ENCODE data around the gene TTC29. TPM values are rescaled to one million over a fixed set of nuclear protein-coding genes. Genes with fewer than 3 reads are reported as not detected.
"Not testable (repeated sequence)": the region's sequence is repeated elsewhere in the genome, so short reads cannot be mapped to it uniquely, and the experiment has no call there.

TTC29 gene
- total RNA-seq, 2 experiments from 2014 or later = not detected

- H3K27me3 Mint-ChIP-seq (ENCODE audit: low read depth) = peaks cover 6% of the 10 kb centered on the region
- H3K4me3 Mint-ChIP-seq = no peak overlapping the region
- intact Hi-C loops (cut with micrococcal nuclease) = no loop called here
- H3K4me1 Mint-ChIP-seq (ENCODE audit: low read depth) = no peaks in the 10 kb centered on the region
- H3K27ac Mint-ChIP-seq = no peak overlapping the region
- DNase-seq = no peak
- H3K36me3 Mint-ChIP-seq (ENCODE audit: low read depth) = no peaks in the 10 kb centered on the region
- no peaks in the 10 kb centered on the region for H3K9me3 Mint-ChIP-seq
- CTCF ChIA-PET = no interaction called here
Observed at GRCh38 chr4:146846882-146847281, 98.8 kb downstream of the TTC29 start.

DNA sequence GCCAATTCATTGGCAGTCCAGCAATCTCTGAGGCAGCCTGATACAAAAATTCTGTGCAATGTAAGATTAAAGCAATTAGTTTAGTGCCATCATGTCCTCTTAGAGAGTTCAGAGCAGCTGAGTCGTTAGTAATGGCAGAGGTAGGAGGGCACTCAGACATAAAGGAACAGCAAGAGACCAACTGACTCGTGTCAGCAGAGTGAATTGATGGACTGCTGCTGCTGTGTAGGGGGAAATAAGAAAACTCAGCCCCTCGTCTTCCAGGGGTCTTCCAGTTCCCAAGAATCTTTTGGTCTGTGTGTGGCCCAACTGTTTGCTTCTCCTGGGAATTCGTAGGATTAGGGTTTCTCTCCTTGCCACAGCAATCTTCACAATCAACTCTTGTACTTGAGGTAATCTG, 100.9 kb downstream of the TTC29 start:
- intact Hi-C loops (cut with micrococcal nuclease) = no loop called here
- CTCF ChIA-PET = no interaction called here
- Mint-ChIP-seq H3K27ac (no peak overlapping the region), H3K4me1 (ENCODE audit: low read depth) (no peaks in the 10 kb centered on the region), H3K27me3 (ENCODE audit: low read depth) (peaks cover 6% of the 10 kb centered on the region), H3K4me3 (no peak overlapping the region), H3K36me3 (ENCODE audit: low read depth) (no peaks in the 10 kb centered on the region), H3K9me3 (no peaks in the 10 kb centered on the region)
- DNase-seq = no peak

GRCh38 chr4:146842876-146843275, 102.8 kb downstream of the TTC29 start:
- intact Hi-C loops (cut with micrococcal nuclease) = no loop called here
- DNase-seq = no peak
- H3K4me1 Mint-ChIP-seq (ENCODE audit: low read depth) = no peaks in the 10 kb centered on the region
- peaks cover 6% of the 10 kb centered on the region for H3K27me3 Mint-ChIP-seq (ENCODE audit: low read depth)
- H3K27ac Mint-ChIP-seq = no peak overlapping the region
- no peak overlapping the region for H3K4me3 Mint-ChIP-seq
- H3K36me3 Mint-ChIP-seq (ENCODE audit: low read depth) = no peaks in the 10 kb centered on the region
- no peaks in the 10 kb centered on the region for H3K9me3 Mint-ChIP-seq
- CTCF ChIA-PET = no interaction called here

DNA sequence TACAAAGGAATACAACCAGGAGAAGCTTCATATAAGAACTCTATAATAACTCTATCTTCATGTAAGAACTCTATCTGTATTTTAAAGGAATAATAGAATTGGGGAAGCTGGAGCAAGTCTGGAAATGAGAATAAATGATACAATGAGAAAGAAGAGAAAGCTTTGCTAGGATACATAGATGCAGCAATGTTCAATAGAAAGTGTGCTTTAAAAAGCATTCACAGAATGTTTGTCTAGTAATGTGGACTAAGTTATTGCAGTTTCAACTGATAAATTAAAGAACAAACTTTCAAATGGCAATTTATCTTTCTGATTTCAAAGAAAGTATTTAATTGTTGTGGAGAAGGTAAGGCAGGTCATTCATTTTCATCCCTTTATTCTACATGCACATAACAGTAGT, 104.9 kb downstream of the TTC29 start:
- Mint-ChIP-seq H3K9me3 (no peaks in the 10 kb centered on the region), H3K36me3 (ENCODE audit: low read depth) (no peaks in the 10 kb centered on the region), H3K4me3 (no peak overlapping the region), H3K4me1 (ENCODE audit: low read depth) (no peaks in the 10 kb centered on the region), H3K27ac (no peak overlapping the region), H3K27me3 (ENCODE audit: low read depth) (peaks cover 5% of the 10 kb centered on the region)
- CTCF ChIA-PET = no interaction called here
- intact Hi-C loops (cut with micrococcal nuclease) = no loop called here
- DNase-seq = no peak

DNA sequence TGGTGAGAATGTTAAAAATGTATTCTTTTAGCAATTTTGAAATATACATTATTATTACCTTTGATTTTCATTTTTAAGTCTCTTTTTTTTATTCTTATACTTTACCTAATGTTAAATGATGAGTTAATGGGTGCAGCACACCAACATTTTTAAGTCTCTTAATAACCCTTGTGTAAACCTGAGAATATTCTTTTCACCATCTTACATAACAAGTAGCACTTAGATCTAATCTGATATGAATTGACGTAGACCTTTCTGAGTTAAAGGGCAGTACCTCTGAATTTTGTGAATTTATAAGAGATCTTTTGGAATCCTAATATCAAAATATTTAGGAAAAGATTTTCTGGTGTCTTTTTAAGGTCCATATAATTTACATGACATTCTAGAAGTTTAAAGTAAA, 110.6 kb downstream of the TTC29 start:
- Mint-ChIP-seq H3K36me3 (ENCODE audit: low read depth) (no peaks in the 10 kb centered on the region), H3K27me3 (ENCODE audit: low read depth) (peaks cover 3% of the 10 kb centered on the region), H3K4me1 (ENCODE audit: low read depth) (no peaks in the 10 kb centered on the region), H3K4me3 (no peak overlapping the region), H3K9me3 (no peaks in the 10 kb centered on the region), H3K27ac (no peak overlapping the region)
- DNase-seq = no peak
- CTCF ChIA-PET = no interaction called here
- intact Hi-C loops (cut with micrococcal nuclease) = no loop called here

DNA sequence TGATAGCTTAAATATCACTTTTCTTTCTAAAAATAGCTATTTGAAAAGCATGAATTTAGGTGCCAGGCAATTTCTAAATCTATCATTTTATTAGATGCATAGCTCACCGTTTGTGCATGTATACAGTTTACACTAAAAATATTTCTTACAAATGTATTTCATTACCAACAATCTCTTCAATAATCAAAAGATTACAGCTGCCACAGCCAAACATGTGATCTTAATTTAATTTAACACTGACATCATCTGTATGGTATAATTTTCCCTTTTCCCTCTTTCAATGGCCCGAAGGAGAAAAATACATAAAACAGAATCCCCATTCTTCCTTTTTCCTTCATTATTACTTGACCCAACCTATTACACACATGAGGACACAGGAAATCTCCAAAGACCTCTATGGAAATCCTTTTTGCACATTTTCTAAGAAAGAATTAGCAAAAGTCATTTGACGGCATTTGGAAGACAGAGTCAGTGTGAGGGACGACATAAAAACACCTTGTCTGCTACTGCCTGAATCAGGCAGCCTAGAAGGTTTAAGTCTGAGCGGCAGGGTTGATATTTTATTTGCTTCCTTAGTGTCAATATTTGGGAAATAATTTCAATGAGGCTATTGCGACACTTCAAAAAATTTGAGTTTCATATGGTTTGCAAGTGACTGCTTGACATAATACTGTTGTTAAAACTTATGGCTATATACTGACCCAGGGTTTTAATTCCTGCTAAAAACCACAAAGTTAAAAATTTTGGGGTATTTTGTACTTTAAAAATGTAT, 111.2 kb downstream of the TTC29 start:
- no peak overlapping the region for H3K27ac Mint-ChIP-seq
- H3K36me3 Mint-ChIP-seq (ENCODE audit: low read depth) = no peaks in the 10 kb centered on the region
- H3K27me3 Mint-ChIP-seq (ENCODE audit: low read depth) = peaks cover 3% of the 10 kb centered on the region
- CTCF ChIA-PET = no interaction called here
- no peak for DNase-seq
- no peaks in the 10 kb centered on the region for H3K9me3 Mint-ChIP-seq
- no peak overlapping the region for H3K4me3 Mint-ChIP-seq
- intact Hi-C loops (cut with micrococcal nuclease) = no loop called here
- H3K4me1 Mint-ChIP-seq (ENCODE audit: low read depth) = no peaks in the 10 kb centered on the region

GRCh38 chr4:146833530-146833929, 112.1 kb downstream of the TTC29 start:
- no peaks in the 10 kb centered on the region for H3K9me3 Mint-ChIP-seq
- intact Hi-C loops (cut with micrococcal nuclease) = no loop called here
- H3K36me3 Mint-ChIP-seq (ENCODE audit: low read depth) = no peaks in the 10 kb centered on the region
- H3K4me3 Mint-ChIP-seq = no peak overlapping the region
- no peak for DNase-seq
- CTCF ChIA-PET = no interaction called here
- H3K4me1 Mint-ChIP-seq (ENCODE audit: low read depth) = no peaks in the 10 kb centered on the region
- H3K27ac Mint-ChIP-seq = no peak overlapping the region
- H3K27me3 Mint-ChIP-seq (ENCODE audit: low read depth) = peaks cover 3% of the 10 kb centered on the region

GRCh38 chr4:146822980-146823379, 122.7 kb downstream of the TTC29 start:
- H3K4me1 Mint-ChIP-seq (ENCODE audit: low read depth); H3K36me3 Mint-ChIP-seq (ENCODE audit: low read depth); H3K27me3 Mint-ChIP-seq (ENCODE audit: low read depth); H3K9me3 Mint-ChIP-seq; CTCF ChIA-PET; DNase-seq; intact Hi-C loops (cut with micrococcal nuclease); H3K27ac Mint-ChIP-seq; H3K4me3 Mint-ChIP-seq: not testable (repeated sequence)

- CTCF ChIA-PET = no interaction called here
- intact Hi-C loops (cut with micrococcal nuclease) = no loop called here
- no peak for DNase-seq
- Mint-ChIP-seq H3K27me3 (ENCODE audit: low read depth) (peaks cover 7% of the 10 kb centered on the region), H3K9me3 (peaks cover 3% of the 10 kb centered on the region), H3K4me3 (no peak overlapping the region), H3K36me3 (ENCODE audit: low read depth) (no peaks in the 10 kb centered on the region), H3K4me1 (ENCODE audit: low read depth) (no peaks in the 10 kb centered on the region), H3K27ac (no peak overlapping the region)
Observed at GRCh38 chr4:146814750-146815149, 130.9 kb downstream of the TTC29 start.

- H3K36me3 Mint-ChIP-seq (ENCODE audit: low read depth) = no peaks in the 10 kb centered on the region
- intact Hi-C loops (cut with micrococcal nuclease) = loop anchor here (10.0 kb wide), 1 partner anchor 451 kb away; no protein-coding TSS in a partner anchor
- H3K4me3 Mint-ChIP-seq = no peak overlapping the region
- CTCF ChIA-PET = interaction anchor here (0.7 kb wide), 2 partner anchors 31 to 127 kb away, joined by 3 read pairs; no protein-coding TSS in a partner anchor
- H3K27ac Mint-ChIP-seq = no peak overlapping the region
- H3K27me3 Mint-ChIP-seq (ENCODE audit: low read depth) = peaks cover 3% of the 10 kb centered on the region
- no peaks in the 10 kb centered on the region for H3K9me3 Mint-ChIP-seq
- no peaks in the 10 kb centered on the region for H3K4me1 Mint-ChIP-seq (ENCODE audit: low read depth)
- DNase-seq = no peak
Observed at GRCh38 chr4:146795711-146796110, 150.0 kb downstream of the TTC29 start.

DNA sequence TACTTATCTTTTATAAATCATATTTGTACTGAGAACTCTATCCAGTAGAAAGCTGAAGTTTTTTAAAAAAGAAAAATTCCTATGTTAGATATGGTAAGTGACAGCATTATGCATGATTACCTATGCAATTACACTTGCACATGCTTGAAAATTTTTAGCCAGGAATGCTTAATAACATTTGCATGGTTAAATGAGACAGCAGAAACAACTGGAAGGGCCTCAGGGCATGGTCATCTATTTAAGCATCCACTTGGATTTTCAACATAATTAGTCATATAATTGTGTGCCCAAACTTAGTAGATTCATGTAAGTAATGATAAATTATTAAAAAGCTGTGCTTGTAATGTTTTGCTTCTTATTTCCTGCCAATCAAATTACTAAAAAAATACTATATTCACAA, 151.9 kb downstream of the TTC29 start:
- no peak overlapping the region for H3K27ac Mint-ChIP-seq
- H3K4me3 Mint-ChIP-seq = no peak overlapping the region
- CTCF ChIA-PET = no interaction called here
- H3K4me1 Mint-ChIP-seq (ENCODE audit: low read depth) = no peaks in the 10 kb centered on the region
- no peaks in the 10 kb centered on the region for H3K9me3 Mint-ChIP-seq
- peaks cover 2% of the 10 kb centered on the region for H3K27me3 Mint-ChIP-seq (ENCODE audit: low read depth)
- intact Hi-C loops (cut with micrococcal nuclease) = loop anchor here (10.0 kb wide), 1 partner anchor 449 kb away; no protein-coding TSS in a partner anchor
- no peaks in the 10 kb centered on the region for H3K36me3 Mint-ChIP-seq (ENCODE audit: low read depth)
- DNase-seq = no peak

- no peak for DNase-seq
- Mint-ChIP-seq H3K4me3 (no peak overlapping the region), H3K27me3 (ENCODE audit: low read depth) (peaks cover 3% of the 10 kb centered on the region), H3K36me3 (ENCODE audit: low read depth) (no peaks in the 10 kb centered on the region), H3K4me1 (ENCODE audit: low read depth) (no peaks in the 10 kb centered on the region), H3K27ac (no peak overlapping the region), H3K9me3 (no peaks in the 10 kb centered on the region)
- intact Hi-C loops (cut with micrococcal nuclease) = loop anchor here (10.0 kb wide), 1 partner anchor 447 kb away; no protein-coding TSS in a partner anchor
- CTCF ChIA-PET = no interaction called here
Observed at GRCh38 chr4:146791439-146791838, 154.2 kb downstream of the TTC29 start.

GRCh38 chr4:146790515-146790914, 155.1 kb downstream of the TTC29 start:
- DNase-seq = no peak
- Mint-ChIP-seq H3K4me3 (no peak overlapping the region), H3K27ac (no peak overlapping the region), H3K4me1 (ENCODE audit: low read depth) (no peaks in the 10 kb centered on the region), H3K27me3 (ENCODE audit: low read depth) (peaks cover 7% of the 10 kb centered on the region), H3K9me3 (no peaks in the 10 kb centered on the region), H3K36me3 (ENCODE audit: low read depth) (no peaks in the 10 kb centered on the region)
- CTCF ChIA-PET = interaction anchor here (0.6 kb wide), 1 partner anchor 369 kb away, joined by 3 read pairs; no protein-coding TSS in a partner anchor
- intact Hi-C loops (cut with micrococcal nuclease) = loop anchor here (10.0 kb wide), 1 partner anchor 446 kb away; no protein-coding TSS in a partner anchor
